Mucosa of descending colon (tissue), 3 donors: ENCODE results near the gene PLEKHA7. TPM values are rescaled to one million over a fixed set of nuclear protein-coding genes. Genes with fewer than 3 reads are reported as not detected.

Experiments
- ATAC-seq: fragments of 200-7000 bp; cut with Tn5 transposase; one replicate; pipeline ENCODE4 v1.9.1; 2020; ENCODE audit warnings: mild to moderate bottlenecking, moderate library complexity
- DNase-seq, 3 donors: peaks; one replicate each; pipeline ENCODE4 v3.0.0-alpha.2; 2020
- H3K36me3 ChIP-seq: fragments of 200-600 bp; one replicate; pipeline ENCODE4 v1.8.0; 2021; ENCODE audit warnings: low read depth, mild to moderate bottlenecking
- H3K4me1 ChIP-seq: fragments of 200-600 bp; one replicate; pipeline ENCODE4 v1.8.0; 2021; ENCODE audit warnings: low read depth, mild to moderate bottlenecking
- H3K4me3 ChIP-seq: fragments of 200-600 bp; one replicate; pipeline ENCODE4 v1.8.0; 2021; ENCODE audit warnings: mild to moderate bottlenecking
- H3K9me3 ChIP-seq: fragments of 200-600 bp; one replicate; pipeline ENCODE4 v1.8.0; 2021; ENCODE audit warnings: mild to moderate bottlenecking
- intact Hi-C, 2 donors: fragments of 100-400 bp; cut with DNase I in 1 of 2; cut with micrococcal nuclease in 1 of 2; formaldehyde crosslinking; loops; one replicate each; pipeline versions ENCODE4 v1.11.0 to v1.11.1; 2022; cut with DNase I, micrococcal nuclease
- total RNA-seq, 3 donors: library from RNA; stranded (reverse); fragmentation: NEBNext Ultra II Directional in 2 of 3; extraction: Animal tissue kit (Norgen Biotek cat#: 25700) in 2 of 3; gene quantifications; one replicate each; pipeline versions ENCODE4 v1.2.1 to v1.2.4, GENCODE V29; 2021 to 2023
- TF ChIP-seq, protein P1 (sequence below): fragments of 200-600 bp; IDR thresholded peaks from one replicate; pipeline ENCODE4 v1.8.0; 2022; ENCODE audit warnings: antibody characterized with exemption, mild to moderate bottlenecking
- donor health status: DM: no; HTN: no; CAD: no; lungs with moderate emphysema.
- donor health status: DM: no; HTN: no; CAD: no.
- donor health status: DM: no; HTN: yes; CAD: no.

The PLEKHA7 gene
- total RNA-seq, 3 donors from 2014 or later, result 67.0 to 120 (median 99.6) TPM

DNA sequence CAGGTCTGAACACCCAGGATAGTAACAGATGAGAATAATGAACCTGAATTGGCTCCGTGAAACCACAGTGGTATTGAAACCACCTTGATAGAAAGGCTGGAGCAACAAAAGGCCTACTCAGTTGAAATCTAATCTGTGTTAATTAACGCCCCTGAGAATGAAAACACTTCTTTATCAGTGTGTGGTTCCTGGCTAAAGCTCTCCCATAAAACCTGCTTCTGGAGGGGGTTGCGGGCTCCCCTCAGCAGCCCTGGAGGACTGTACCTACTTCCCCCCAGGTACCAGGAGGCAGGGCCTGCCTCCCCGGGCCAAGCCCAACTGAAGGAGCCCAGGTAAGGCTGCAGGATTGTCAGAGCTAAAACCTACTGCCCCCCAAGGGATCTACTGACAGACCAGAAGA, 54.6 kb downstream of the PLEKHA7 start:
- DNase-seq (no peak), ATAC-seq (no peak)
- no peaks in the 10 kb centered on the region for H3K4me1 ChIP-seq
- intact Hi-C loops, result no loop called here
- no peaks in the 10 kb centered on the region for H3K36me3 ChIP-seq
- TF ChIP-seq, protein P1, sequence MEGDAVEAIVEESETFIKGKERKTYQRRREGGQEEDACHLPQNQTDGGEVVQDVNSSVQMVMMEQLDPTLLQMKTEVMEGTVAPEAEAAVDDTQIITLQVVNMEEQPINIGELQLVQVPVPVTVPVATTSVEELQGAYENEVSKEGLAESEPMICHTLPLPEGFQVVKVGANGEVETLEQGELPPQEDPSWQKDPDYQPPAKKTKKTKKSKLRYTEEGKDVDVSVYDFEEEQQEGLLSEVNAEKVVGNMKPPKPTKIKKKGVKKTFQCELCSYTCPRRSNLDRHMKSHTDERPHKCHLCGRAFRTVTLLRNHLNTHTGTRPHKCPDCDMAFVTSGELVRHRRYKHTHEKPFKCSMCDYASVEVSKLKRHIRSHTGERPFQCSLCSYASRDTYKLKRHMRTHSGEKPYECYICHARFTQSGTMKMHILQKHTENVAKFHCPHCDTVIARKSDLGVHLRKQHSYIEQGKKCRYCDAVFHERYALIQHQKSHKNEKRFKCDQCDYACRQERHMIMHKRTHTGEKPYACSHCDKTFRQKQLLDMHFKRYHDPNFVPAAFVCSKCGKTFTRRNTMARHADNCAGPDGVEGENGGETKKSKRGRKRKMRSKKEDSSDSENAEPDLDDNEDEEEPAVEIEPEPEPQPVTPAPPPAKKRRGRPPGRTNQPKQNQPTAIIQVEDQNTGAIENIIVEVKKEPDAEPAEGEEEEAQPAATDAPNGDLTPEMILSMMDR, result no peak
- H3K9me3 ChIP-seq, result no peaks in the 10 kb centered on the region
- H3K4me3 ChIP-seq, result no peak overlapping the region

DNA sequence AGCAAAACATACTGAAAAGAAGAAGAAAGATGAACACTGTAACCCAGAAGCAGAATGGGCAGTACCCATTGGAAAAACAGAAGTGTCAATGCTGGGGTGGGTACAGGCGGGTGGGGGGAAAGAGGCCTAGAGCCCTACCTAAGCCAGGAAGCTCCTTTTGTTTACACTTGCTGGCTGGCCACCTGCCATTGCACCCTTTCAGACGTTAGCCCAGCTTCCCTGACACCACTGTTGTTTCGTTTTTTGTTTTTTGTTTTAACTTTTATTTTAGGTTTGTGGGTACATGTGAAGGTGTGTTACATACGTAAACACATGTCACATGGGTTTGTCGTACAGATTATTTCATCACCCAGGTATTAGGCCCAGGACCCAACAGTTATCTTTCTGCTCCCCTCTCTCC, 55.4 kb downstream of the PLEKHA7 start:
- Histone ChIP-seq H3K9me3 (no peaks in the 10 kb centered on the region), H3K4me3 (no peak overlapping the region), H3K36me3 (no peaks in the 10 kb centered on the region), H3K4me1 (no peaks in the 10 kb centered on the region)
- DNase-seq (peak; percentile 63 to 74 (median 71)), ATAC-seq (peak; percentile 68)
- TF ChIP-seq, protein P1, result no peak
- intact Hi-C loops, result no loop called here

DNA sequence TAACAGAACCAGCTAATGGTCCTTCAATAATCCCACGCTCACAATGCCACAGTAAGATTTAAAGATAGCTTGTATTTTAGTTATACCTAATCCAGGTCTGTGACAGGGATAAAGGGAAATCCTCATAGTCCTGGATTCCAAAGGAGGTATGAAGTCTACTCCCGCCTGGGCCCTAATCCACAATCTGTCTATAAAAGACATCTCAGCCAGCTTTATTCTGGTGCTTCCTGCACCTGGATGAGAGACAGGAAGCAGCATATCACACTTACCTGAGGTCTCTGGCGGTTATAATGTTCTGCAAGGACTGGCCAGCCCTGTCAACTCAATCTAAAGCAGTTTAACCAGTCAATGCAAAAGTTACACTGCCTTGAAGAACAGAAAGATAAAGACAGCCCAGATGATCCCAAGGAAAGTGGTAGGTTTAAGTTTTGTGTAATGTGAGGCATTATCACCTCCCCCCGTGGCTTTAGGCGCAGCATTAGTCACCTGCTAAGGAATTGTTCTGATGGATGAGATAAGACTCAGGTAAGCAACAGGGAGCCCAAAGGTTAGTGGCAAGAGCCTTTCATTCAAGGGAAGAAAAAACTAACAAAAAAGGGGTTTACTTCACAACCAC, 57.6 kb downstream of the PLEKHA7 start:
- intact Hi-C loops, result no loop called here
- TF ChIP-seq, protein P1, result no peak
- ATAC-seq (peak; percentile 81), DNase-seq (no peak)
- H3K36me3 ChIP-seq, result no peaks in the 10 kb centered on the region
- no peaks in the 10 kb centered on the region for H3K4me1 ChIP-seq
- H3K9me3 ChIP-seq, result no peaks in the 10 kb centered on the region
- H3K4me3 ChIP-seq, result no peak overlapping the region

DNA sequence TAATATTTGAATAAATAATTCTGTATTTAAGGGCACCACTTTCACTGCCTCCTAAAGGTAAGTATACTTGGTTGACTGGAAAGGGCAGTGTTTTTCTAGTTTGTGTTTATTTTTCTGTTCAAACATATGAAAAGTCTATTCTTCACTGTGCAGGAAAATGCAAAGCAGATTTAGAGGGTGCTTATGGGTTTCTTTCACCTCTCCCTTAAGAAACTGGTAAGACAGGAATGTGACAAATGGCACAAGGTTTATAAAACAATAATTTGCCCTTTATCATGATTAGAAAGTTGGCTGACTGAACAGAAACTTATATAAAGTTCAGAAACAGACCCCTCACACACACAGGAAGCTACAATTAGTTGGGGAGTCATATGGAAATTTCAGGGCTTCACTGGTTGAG, 60.6 kb downstream of the PLEKHA7 start:
- no peaks in the 10 kb centered on the region for H3K9me3 ChIP-seq
- H3K36me3 ChIP-seq, result no peaks in the 10 kb centered on the region
- intact Hi-C loops, result no loop called here
- TF ChIP-seq, protein P1, result no peak
- no peaks in the 10 kb centered on the region for H3K4me1 ChIP-seq
- no peak overlapping the region for H3K4me3 ChIP-seq
- no peak for ATAC-seq
- no peak for DNase-seq

DNA sequence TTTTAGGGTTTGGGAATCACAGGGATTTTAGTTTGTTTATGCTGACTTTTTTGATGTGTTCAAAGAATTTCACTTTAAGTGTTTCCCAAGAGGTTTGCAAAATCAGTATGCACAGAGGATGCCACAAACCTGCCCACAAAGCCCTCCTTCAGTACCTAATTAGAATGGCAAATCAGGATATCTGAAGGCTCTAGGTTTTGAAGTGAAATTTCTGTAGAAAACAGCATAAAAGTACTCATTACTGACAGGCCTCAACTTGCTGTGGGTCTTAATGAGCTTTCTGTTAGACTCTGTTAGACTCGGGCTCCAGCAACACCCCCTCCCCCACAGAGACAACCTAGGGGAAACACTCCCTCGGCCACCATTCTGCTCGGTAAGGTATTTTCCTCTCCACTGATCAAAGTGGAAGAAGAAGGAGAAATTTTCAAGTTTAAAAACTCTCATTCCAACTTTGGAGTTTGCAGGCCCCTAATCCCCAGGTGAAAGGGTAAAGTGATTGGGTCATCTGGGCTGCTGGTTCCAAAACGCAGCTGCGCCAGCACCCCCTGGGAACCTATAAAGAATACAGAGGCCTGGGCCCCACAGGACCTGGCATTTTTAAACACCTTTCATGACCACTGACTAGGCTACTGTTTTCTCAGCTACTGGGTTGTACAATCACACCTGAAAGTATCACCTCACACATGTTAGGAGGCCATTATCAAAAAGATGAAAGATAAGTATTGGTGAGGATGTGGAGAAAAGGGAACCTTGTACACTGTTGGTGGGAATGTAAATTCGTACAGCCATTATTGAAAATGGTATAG, 67.5 kb downstream of the PLEKHA7 start:
- H3K36me3 ChIP-seq, result no peaks in the 10 kb centered on the region
- intact Hi-C loops, result loop anchor here in 1 of 2 donors (5.0 kb wide), 1 partner anchor 116 kb away; no protein-coding TSS in a partner anchor
- H3K9me3 ChIP-seq, result no peaks in the 10 kb centered on the region
- ATAC-seq (no peak), DNase-seq (no peak)
- H3K4me1 ChIP-seq, result no peaks in the 10 kb centered on the region
- no peak overlapping the region for H3K4me3 ChIP-seq
- TF ChIP-seq, protein P1, result no peak
